Measurements from ENCODE around the gene ATP5PB.

Gene ATP5PB

DNA sequence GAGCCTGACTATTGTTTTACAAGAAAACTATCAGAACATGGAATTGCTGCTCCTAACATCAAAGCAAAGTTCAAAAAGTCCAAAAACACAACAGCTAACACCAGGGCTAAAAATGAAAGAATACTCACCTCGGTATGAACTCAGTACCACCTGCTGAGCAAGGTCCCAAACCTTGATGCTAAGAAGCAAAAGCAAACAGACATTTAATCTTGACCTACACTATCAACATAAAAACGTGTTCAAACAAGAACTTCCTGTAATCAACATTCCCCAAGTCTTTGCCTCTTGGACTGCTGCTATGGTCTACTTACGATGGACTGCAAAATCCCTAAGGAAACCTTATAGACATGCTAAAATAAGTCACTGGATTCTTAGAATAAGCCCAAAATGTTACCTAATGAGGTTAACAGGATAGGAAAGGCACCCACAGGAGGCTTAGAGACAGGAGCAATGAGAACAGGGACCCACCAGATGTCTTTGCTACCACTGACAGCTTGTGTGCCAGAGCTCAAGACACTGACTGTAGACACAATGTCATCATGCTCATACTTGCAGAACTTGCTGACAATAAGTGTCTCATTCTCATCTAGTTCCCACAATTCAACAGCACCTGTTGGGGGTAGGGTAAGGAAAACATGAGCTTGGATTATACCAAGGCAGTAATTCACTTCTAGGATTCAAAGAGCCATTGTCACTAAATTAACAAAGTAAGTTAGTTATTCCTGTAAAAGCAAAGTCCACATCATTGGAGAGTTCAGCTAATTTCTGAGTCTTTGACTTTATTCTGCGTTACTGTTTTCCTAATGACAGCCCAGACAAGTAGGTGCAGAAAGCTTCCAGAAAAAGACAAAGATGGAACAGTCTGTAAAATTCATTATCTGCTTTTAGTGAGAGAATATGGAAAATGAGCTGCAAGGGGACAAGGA is 2.0 kb upstream of the ATP5PB start:
- no peak for DNase-seq

DNA sequence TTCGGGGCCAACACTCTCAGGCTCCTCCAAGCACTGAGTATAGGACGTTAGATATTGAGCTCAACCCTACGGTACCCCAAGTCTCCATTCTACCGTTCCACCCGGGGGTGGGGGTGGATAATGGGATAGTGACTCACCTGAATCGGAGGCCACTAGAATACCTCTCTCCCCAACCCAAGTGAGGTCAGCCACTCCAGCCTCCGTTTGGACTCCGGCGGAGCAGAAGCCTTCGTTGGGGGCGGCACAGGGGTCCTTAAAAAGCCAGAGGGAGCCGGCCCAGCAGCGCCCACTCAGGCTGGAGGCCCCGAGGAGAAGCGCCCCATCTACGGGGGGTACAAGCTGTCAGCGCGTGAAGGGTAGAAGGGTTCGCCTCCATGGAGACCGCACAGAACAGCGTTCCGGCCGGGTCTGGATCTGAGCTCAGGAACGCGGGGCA is 764 bp upstream of the ATP5PB start:
- DNase-seq: no peak

DNA sequence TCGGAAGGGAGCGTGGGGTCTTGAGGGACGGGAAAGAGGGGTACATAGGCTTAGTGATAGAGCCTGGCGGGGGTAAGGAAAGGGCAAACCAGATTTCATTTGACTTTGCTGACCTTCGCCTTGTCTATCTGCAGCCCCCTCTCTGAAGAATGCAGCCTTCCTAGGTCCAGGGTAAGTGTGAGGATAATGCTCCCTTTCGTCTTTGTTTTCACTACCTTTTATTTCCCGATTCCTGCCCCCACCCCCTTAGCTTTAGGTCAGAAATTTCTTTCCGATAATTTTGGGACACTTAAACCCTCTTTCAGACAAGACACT is 396 bp downstream of the ATP5PB start:
- DNase-seq: no peak

DNA sequence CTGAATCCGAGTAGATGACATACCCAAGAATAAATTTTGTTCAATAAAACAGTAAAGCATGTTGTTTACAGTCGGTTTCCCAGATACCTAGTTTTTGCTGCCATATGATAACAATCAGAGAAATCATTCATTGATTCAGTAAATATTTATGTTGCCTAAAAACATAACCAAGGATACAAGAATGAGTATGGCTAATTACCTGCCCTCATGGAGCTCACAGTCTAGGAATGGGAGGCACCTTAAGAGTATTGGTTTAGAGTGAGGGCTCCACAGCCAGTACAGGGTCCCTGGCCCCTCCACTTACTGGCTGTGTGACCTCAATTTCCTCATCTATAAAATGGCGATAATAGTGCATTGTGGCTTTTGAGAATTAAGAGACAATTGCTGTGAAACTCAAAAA is 921 bp downstream of the ATP5PB start:
- DNase-seq: no peak

DNA sequence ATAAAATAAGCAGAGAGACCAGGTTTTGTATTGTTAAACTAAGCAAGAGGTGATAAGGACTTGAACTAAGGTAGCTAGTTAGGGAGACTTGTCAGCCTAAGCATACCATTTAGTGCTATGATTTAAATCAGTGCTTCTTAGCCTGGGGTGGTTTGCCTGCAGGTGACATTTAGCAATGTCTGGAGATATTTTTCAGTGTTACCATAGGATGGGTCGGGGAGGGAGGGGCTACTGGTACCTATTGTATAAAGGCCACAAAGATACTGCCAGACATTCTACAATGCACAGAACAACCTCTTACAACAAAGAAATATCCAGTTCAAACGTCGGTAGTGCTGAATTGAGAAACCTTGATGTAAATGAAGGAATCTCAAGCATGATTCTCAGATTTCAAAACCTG is 3.3 kb downstream of the ATP5PB start:
- DNase-seq: no peak

DNA sequence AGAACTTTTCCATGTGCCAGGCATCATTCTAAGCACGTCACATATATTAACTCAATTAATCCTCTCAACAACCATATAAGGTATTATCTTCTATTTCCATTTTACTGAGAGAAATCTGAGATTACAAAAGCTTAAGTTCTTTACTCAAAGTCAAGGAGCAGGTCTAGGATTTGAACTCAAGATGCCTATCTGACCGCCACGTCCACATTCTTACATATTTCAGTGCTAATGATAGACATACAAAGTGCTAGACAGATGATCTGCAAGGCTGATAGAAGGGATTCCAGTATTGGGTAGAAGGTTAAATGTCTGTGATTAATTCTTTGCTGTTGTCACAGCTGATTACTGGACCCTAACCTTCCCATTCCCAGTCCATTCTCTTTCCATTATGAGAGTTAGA is 4.4 kb downstream of the ATP5PB start:
- no peak for DNase-seq

DNA sequence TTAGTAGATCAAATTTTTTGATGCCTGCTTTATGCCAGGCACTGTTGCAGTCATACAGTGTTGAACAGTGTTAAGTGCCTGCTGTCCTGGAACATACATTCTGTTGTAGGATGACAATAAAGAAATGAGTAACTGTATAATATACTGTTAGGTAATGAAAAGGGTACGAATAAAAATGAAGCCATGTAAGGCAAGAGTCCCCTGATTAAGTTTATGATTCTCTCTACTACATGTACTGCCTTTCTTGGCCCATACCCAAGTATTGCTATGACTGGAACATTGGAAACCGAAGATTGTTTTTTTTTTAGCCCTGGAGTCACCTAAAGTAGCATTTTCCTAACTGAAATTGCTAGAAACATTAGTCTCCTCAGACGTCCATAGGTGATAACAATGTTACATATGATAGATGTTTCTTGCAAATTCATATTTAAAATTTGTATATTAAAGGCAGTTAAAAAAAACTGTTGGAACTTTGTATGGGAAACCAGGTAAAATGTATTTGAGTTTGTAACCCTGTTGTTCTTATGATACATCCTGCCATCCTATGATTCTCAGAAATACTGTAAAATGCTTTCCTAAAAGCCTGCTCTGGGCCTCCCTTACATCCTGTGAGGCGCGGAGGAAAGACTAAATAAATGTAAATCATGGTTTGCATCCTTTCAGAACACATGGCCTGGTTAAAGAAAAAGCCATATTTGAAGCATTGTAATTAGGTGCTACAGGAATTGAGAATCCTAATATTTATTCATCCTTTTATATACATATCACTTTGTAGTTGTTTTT is 5.8 kb downstream of the ATP5PB start:
- no peak for DNase-seq

DNA sequence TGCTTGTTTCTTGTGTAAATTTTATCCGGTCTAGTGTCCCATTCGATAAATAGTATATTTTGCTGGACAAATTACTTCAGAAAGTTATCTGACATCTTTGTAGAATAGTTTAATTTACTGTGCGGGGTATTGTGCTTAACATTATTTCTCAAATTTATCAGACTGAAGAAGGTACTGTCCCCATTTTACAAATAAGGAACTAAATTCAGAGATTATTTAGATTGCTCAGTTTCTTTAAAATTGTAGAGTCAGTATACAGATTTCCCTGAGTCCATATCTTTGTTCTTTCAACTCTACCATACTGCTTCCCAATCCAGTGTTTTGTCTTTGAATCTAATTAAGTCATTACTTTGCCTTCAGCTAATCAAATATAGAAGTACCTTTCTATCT is 6.4 kb downstream of the ATP5PB start:
- DNase-seq: no peak

DNA sequence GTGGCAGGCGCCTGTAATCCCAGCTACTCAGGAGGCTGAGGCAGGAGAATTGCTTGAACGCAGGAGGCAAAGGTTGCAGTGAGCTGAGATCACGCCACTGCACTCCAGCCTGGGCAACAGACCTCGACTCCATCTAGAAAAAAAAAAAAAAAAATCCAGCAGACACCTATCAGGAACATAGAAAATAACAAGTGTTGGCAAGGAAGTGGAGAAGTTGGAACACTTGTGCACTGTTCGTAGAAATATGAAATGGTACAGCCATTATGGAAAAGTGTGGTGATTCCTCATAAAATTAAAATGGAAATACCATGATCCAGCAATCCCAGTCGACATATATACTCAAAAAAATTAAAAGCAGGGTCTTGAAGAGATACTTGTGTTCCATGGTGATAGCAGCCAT is 12.5 kb downstream of the ATP5PB start:
- no peak for DNase-seq

DNA sequence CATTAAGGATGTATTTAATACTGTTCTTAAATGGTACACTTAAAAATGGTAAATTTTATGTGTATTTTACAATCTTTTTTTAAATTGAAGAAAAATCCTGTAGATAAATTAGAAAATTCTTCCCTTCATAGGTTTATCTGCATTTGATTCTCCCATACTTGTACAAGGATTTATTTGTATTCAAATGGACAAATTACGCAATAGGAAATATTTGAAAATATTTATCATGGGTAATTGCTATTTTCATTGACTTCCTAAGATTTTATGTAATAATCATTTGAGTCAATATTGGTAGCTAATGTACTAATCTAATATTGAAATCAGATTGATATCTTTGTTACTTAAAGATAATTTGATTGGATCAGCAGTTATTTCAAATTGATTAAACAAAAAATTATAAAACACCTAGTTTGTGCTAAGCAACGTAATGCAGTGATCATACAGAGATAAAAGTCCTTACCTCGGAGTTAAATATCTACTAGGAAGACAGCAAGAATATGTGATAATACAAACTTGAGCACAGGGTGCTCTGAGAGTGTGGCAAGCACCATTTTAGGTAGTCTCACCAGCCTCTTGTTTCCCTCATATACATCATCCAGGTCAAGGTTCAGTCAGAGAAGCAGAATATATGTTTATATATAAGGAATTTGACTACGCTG is 13.2 kb downstream of the ATP5PB start:
- no peak for DNase-seq

DNA sequence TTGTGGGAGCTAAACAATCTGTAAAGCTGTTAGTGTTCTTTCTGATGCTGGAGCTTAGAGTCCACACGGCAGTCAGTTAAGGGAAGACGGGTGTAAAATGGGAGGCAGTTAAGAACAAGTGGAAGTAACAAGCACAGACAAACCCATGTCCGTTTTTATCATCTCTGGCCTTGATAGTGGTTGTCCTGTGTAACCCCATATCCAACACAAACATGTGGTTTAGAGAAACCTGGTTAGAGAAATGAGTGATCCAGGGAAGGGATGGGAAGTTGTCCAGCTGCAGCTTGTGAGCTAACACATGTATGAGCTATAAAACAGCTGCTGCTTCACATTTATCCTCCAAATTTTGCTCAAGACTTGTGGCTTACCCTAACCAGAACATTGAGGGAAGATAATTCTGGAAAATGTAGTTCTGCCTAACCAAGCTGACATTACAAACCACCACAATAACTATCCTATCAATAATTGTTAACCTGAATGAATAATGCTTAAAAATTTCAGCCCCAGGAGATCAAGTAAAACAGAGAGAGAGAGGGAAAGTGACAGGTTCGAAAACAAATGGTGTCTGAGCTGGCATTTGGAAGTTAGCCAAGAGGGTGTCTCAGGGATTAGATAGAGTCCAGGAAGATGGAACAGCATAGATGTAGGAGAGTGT is 13.9 kb downstream of the ATP5PB start:
- no peak for DNase-seq

DNA sequence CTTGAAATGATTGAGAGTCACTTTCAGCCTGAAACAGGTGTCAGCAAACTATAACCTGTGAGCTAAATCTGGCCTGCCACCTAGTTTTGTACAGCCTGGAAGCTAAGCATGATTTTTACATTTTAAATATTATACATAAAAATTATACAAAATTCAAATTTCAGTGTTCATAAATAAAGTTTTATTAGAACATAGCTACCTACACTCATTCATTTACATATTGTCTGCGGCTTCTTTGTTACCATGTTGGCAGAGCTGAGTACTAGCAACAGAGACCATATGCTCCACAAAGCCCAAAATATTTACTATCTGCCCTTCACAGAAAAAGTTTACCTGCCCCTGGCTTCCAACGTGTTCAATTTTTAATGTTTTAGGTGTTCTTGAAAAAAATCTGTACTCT is 16.5 kb downstream of the ATP5PB start:
- no peak for DNase-seq

DNA sequence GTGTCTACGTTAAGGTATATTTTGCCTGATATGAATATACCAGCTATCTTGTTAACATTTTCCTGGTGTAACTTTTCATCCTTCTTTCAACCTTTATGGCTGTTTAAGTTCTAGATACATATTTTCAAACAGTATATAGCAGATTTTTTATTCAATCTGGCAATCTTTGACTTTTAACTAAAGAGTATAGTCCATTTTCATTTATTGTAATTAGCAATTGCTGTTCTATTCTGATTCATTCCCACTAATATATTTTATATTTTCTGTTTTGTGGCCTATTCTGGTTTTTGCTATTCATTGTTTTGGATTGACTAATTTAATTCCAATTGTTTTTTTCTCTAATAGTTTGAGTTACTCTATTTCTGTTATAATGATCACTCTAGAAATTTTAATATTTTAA is 17.2 kb downstream of the ATP5PB start:
- DNase-seq: no peak

DNA sequence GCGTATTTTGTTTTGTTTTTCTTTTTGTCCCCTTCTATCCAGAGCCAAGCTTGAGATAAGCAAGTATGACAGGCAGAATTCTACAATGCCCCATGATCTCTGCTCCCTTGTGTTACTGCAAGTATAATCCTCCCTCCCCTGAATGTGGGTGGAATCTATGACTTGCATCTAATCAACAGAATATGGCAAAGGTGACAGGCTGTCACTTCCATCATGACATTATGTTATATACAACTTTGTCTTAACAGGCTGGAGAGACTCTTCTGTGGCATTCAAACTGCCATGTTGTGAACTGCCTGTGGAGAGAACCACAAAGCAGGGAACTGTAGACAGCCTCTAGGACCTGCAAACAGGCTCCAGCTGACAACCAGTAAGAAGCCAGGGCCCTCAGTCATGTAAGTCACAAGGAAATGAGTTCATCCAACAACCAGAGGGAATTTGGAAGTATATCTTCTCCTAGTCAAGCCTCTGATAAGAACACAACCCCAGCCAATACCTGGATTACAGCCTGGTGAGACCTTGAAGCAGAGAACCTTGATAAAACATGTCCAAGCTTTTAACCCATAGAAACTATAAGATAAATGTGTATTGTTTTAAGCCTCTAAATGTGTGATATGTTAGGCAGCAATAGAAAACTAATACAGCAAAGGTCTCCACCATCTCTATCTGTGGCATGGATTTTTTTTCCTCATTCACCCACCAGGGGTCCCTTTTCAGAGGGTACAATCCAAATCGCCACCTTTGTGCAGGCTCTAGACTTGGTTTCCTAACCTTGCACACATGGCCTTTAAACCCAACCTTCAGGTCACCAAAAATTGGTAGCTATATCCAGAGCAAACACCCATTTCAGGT is 18.8 kb downstream of the ATP5PB start:
- DNase-seq: no peak

DNA sequence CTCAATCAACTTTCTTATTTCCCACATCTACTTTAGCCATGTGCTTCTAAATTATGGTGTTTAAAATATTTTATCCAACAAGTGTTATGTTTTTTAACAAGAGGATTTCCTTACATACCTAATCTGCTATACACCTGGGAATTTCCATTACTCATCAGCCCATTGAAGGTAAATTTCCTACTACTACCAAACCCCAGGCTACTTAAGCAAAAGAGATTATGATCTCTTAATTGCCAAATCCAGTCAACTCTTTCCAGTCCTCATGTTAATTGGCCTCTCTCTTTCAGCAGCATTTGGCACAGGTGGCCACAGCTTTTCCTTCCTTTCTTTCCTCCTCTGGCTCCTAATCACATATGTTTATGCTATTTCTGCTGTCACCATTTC is 19.4 kb downstream of the ATP5PB start:
- DNase-seq: no peak

DNA sequence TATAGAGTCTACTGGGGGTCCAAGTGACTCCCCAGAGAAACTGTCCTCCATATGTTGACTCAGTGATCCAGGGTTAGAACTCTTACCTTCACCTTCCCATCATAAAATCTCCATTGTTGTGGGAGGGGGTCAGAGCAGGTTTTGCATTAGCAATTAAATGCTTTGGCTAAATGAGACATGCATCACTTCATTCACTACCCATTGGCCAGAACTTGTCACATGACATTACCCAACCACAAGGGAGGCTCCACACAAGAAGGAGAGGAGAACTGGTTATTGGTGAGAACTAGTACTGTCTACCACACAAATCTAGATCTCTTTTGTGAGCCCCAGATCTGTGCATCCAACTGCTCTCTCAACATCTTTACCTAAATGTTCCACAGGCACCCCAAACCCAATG is 20.3 kb downstream of the ATP5PB start:
- no peak for DNase-seq

DNA sequence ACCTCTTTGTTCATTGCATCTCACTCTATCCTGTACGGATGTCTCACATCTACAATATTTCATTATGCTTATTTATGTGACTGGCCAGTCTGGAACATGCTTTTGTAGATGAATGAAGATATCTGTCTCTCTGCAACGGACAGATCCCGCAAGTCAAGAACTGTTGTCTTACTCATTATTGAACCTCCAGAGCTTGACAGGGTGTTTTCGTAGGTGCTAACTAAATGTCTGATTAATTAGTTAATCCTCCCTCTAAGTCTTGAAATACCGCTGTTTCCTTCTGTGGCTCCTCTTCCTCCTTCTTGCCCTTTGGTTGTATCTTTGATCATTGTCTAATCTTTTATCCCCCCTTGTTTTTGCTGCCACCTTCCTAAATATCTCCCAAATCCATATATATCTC is 21.3 kb downstream of the ATP5PB start:
- DNase-seq: no peak

DNA sequence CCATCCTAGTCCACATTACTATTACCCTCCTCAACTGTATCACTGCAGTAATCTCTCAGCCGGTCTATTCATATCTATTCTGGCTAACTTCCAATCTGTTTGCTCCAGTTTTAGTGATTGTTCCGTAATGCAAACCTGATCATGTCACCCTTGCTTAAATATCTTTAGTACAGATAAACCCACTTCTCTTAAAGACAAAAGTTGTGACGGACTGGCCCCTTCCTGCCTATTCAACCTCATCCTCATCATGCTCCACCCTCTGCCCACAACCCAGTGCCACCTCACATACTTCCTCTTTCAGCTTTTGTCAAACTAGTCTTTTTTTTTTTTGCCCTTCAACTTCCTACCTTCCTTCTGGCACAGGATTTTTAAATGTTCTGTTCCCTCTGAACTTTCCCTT is 21.7 kb downstream of the ATP5PB start:
- no peak for DNase-seq

DNA sequence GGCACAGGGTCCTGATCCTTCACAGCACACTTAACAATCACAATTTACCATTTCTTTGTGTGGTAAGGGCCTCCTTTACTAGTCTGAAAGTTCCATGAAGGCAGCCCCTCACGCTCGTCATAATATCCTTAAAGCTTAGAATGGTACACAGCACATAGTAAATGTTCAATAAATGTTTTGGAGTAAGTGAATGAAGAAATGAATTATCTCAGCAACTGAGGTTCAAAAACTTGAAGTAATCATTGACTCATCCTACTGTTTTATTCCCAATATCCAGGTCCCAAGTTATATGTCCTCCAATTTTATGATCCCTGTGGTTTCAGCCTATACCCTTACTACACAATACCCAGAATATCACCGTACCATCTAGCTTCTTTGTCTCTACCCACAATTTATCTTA is 22.3 kb downstream of the ATP5PB start:
- DNase-seq: no peak

DNA sequence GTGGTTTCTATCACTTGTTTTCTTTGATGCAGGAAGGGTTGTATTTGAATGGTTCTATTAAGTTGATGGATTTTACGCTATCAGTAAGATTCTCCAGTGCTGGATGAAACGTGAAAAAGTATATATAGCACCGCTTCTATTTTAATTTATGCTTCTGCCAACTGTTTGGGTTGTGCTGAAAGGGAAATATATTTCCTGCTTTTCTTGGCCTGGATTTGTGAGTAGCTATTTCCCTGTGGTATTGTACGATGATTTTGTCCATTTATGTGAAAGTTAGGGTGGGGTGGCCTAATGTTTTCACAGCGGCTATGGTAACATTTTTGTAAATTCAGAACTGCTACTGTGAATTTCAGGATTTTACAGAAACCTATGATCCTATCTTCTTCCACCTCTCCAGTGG is 24.8 kb downstream of the ATP5PB start:
- DNase-seq: no peak

DNA sequence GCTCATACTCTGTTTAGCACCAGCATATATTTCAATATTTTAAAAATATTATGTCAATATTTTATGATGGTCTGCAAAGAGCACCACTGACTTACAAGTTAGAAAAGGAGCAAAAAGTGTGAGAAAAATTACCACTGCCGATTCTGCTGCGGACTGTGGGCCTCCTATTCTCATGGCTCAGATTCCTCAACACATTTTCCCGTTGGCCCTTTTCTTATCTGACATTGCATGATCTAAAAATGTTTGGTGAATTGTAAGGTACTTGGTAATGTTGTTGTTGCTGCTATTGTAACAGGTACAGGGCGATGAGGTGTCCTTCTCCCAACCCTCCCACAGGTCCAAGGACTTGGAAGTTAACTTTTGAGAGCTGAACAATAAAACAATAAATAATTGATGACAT is 25.3 kb downstream of the ATP5PB start:
- no peak for DNase-seq

DNA sequence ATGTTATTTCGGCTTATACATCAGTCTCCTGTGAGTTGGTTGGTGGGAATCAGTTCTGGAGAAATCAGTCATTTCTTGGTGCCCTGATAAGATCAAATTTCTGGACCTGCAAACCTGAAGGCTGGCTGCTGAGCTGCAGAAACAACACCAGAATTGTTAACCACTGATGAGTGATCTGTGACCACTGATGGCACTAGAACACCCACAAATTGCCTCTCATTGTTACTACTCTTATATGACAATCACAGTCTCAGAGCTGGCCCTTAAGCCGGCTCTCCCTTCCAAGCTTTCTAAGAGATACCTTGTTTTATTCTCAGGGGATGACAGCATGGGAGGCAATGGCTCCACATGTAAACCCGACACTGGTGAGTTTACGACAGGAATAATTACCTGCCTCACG is 26.4 kb downstream of the ATP5PB start:
- no peak for DNase-seq
